PFSK-1 (cell line): ENCODE results near the gene LPCAT2.

ENCODE experiments used
- FOXP2 ChIP-seq: optimal IDR thresholded peaks from 2 replicates; pipeline ENCODE3; 2011; ENCODE audit warnings: borderline replicate concordance, control low read depth, inconsistent platforms; ENCODE audit not compliant: insufficient read depth; ENCODE audit errors: extremely low read length, extremely low read depth
- POLR2AphosphoS5 ChIP-seq: IDR thresholded peaks from 2 replicates; pipeline ENCODE4 v1.6.1; 2012; ENCODE audit warnings: low read depth, mild to moderate bottlenecking, control low read depth, low read length, moderate library complexity
- REST ChIP-seq, 2 experiments: IDR thresholded peaks; 2 replicates each; pipeline versions ENCODE4 v1.6.1 to v1.8.0; 2011 to 2012; ENCODE audit warnings: low read depth in 2 of 2, low read length in 2 of 2, control low read depth in 1 of 2, inconsistent platforms in 1 of 2, mild to moderate bottlenecking in 1 of 2, moderate library complexity in 1 of 2; ENCODE audit not compliant: insufficient read depth in 1 of 2
- SIN3A ChIP-seq: IDR thresholded peaks from 2 replicates; pipeline ENCODE4 v1.6.1; 2012; ENCODE audit warnings: mild to moderate bottlenecking, low read length, moderate library complexity, borderline replicate concordance; ENCODE audit not compliant: insufficient read depth
- TAF1 ChIP-seq: IDR thresholded peaks from 2 replicates; pipeline ENCODE4 v1.6.1; 2012; ENCODE audit warnings: low read length, control low read depth, borderline replicate concordance; ENCODE audit not compliant: insufficient read depth

Gene LPCAT2

DNA sequence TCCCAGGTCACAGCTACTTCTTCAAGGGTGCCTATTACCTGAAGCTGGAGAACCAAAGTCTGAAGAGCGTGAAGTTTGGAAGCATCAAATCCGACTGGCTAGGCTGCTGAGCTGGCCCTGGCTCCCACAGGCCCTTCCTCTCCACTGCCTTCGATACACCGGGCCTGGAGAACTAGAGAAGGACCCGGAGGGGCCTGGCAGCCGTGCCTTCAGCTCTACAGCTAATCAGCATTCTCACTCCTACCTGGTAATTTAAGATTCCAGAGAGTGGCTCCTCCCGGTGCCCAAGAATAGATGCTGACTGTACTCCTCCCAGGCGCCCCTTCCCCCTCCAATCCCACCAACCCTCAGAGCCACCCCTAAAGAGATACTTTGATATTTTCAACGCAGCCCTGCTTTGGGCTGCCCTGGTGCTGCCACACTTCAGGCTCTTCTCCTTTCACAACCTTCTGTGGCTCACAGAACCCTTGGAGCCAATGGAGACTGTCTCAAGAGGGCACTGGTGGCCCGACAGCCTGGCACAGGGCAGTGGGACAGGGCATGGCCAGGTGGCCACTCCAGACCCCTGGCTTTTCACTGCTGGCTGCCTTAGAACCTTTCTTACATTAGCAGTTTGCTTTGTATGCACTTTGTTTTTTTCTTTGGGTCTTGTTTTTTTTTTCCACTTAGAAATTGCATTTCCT, 3.4 kb upstream of the LPCAT2 start:
- TF ChIP-seq TAF1 (no peak), POLR2AphosphoS5 (no peak), SIN3A (no peak), FOXP2 (no peak), REST (IDR thresholded peaks at IDR 0.05; ENCODE audit: insufficient read depth in 1 of 2, low read depth in 2 of 2, low read length in 2 of 2) (no peak)

DNA sequence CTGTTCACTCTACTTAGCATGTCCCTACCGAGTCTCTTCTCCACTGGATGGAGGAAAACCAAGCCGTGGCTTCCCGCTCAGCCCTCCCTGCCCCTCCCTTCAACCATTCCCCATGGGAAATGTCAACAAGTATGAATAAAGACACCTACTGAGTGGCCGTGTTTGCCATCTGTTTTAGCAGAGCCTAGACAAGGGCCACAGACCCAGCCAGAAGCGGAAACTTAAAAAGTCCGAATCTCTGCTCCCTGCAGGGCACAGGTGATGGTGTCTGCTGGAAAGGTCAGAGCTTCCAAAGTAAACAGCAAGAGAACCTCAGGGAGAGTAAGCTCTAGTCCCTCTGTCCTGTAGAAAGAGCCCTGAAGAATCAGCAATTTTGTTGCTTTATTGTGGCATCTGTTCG, 2.8 kb upstream of the LPCAT2 start:
- TF ChIP-seq POLR2AphosphoS5 (no peak), SIN3A (no peak), REST (IDR thresholded peaks at IDR 0.05; ENCODE audit: insufficient read depth in 1 of 2, low read depth in 2 of 2, low read length in 2 of 2) (no peak), TAF1 (no peak), FOXP2 (no peak)

DNA sequence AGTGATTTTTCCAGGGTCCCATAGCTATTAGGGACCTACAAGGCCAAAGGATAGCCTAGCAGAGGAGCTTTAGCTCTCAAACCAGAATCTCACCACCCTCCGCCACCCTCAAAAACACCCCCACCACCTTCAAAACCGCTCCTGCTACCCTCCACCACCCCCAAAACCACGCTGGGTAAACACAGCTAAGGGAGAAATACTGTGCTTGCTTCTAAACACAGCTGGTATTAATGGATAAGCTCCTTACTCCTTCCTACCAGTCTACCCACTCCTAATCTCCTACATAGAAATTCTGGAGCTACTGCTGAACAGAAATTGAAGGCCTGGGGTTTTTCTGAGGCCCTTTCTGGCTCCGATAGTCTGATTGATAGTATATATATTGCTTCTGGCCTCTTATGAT, 2.2 kb upstream of the LPCAT2 start:
- TF ChIP-seq POLR2AphosphoS5 (no peak), FOXP2 (no peak), TAF1 (no peak), SIN3A (no peak), REST (IDR thresholded peaks at IDR 0.05; ENCODE audit: insufficient read depth in 1 of 2, low read depth in 2 of 2, low read length in 2 of 2) (no peak)

- TF ChIP-seq FOXP2 (no peak), REST (IDR thresholded peaks at IDR 0.05; ENCODE audit: insufficient read depth in 1 of 2, low read depth in 2 of 2, low read length in 2 of 2) (no peak), SIN3A (no peak), TAF1 (no peak), POLR2AphosphoS5 (no peak)
Observed at GRCh38 chr16:55508271-55508921, 476 bp upstream of the LPCAT2 start.
